ELF-1 (cell line): Measurements from ENCODE around the gene EIPR1.
"Not testable (repeated sequence)": the region's sequence is repeated elsewhere in the genome, so short reads cannot be mapped to it uniquely, and the experiment has no call there.

Experiments
- DNase-seq: peaks from one replicate; pipeline ENCODE4 v3.0.0-alpha.2; 2016; ENCODE audit warnings: low read depth, low spot score

The EIPR1 gene

GRCh38 chr2:3193443-3194330 lies 183.9 kb downstream of the EIPR1 start:
- no peak for DNase-seq

GRCh38 chr2:3192920-3193319 lies 184.7 kb downstream of the EIPR1 start:
- no peak for DNase-seq

GRCh38 chr2:3192281-3192818 lies 185.3 kb downstream of the EIPR1 start:
- DNase-seq, result no peak

GRCh38 chr2:3189961-3190360 lies 187.7 kb downstream of the EIPR1 start:
- no peak for DNase-seq

DNA sequence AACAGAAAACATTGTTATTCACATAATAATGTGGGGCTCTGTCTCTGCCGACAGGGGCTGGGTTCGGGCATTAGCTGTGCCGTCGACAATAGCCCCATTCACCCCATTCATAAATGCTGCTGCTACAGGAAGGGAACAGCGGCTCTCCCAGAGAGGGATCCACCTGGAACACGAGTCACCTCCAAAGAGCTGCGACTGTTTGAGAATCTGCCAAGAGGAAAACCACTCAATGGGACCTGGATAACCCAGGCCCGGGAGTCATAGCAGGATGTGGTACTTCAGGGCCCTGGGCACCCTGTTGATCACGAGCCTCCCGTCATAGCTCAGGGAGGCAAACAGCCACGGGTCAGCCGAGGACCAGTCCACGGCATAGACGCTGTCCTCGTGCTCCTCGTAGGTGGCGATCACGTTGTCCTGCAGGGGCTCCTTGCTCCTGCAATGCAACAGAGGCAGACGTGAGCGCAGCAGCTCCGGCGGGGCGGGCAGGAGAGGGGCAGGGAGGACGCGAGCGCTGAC lies 188.5 kb downstream of the EIPR1 start:
- no peak for DNase-seq

DNA sequence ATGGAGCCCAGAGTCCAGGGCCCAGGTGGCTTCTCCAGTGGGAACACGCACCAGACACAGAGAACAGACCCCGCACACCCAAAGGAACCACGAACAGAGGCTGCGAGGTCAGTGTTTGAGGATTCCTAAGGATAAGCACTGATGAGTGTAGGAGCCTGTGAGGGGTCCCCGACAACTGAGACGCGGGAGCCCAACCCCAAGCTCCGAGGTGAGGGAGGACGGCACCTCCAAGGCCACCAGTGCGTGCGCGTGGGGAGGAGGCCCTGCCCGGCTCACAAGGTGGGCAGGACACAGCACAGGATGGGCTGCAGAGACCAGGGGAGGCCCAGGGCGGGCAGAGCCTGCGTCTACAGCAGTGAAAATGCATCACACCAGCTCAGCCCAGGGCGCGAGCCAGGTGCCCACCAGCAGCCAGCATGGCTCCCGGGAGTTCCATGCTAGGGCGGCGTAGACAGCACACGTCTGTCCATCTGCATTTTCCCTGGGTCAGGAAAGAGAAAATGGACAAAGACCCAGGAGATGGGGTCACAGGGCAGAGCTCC lies 189.1 kb downstream of the EIPR1 start:
- DNase-seq, result no peak

DNA sequence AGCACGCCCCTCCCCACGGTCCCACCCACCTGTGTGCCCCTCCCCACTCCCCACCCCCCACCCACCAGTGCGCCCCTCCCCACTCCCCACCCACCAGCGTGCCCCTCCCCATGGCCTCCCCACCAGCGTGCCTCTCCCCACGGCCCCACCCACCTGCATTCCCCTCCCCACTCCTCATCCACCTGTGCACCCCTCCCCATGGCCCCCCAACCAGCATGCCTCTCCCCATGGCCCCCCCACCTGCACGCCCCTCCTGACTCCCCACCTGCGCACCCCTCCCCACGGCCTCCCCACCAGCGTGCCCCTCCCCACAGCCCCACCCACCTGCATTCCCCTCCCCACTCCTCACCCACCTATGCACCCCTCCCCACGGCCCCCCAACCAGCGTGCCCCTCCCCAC lies 190.2 kb downstream of the EIPR1 start:
- DNase-seq, result no peak

- no peak for DNase-seq
These were observed 190.9 kb downstream of the EIPR1 start for GRCh38 chr2:3186766-3187165.

GRCh38 chr2:3185910-3186309 lies 191.7 kb downstream of the EIPR1 start:
- DNase-seq, result no peak

DNA sequence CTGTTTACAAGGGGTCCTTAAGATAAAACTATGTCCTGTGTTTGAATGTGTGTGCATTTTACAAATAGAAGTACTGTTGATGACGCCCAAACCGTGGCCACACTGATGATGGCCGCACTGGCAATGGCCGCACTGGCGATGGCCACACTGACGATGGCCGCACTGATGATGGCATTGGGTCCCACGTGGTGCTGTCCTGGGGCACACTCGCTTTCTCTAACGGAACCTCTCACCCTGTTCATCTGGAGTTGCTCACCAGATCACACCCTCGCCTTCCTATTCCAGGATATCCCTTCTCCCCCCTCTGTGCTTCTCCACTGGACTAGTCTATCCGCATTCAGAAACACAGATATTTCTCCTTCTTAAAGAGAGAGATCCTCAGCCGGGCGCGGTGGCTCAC lies 192.4 kb downstream of the EIPR1 start:
- no peak for DNase-seq

DNA sequence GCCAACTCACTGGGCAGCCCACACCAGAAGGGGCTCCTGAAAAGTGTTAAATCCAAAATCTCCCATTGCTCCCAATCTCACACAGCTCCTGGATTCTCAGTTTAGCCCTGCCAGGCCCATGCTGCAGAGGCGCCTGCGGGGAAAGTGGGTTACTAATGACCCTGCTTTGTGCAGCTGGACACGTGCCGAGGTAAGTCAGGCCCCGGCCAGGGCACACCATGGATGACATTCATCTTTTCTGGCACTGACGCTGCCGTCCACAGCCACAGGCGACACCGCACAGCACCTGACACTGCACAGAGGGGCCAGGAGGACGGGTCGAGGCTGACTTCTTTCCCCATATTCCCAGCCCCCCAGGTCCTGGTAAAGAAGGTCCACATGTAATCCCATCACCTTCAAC lies 193.5 kb downstream of the EIPR1 start:
- DNase-seq, result no peak

DNA sequence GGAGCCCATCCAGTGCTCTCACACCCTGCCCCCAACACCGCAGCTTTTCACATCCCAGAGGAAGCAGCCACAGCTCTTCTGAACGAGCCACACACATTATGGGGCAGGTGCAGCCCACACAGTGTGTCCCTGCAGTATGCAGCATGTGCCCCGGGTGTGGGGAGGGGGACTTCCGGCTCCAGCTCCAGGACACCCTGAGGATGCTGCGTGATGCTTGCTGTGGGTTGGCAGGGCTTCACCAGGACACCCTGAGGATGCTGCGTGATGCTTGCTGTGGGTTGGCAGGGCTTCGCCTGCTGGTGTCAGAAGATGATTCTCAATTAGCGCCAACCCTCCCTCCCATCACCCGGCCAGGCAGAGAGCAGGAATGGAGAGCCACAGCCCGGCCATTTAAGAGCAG lies 193.9 kb downstream of the EIPR1 start:
- no peak for DNase-seq

GRCh38 chr2:3182848-3183247 lies 194.8 kb downstream of the EIPR1 start:
- no peak for DNase-seq

GRCh38 chr2:3181416-3182010 lies 196.1 kb downstream of the EIPR1 start:
- peak; percentile 69 for DNase-seq

GRCh38 chr2:3180909-3181221 lies 196.8 kb downstream of the EIPR1 start:
- DNase-seq, result not testable (repeated sequence)

- DNase-seq, result no peak
These were observed 197.3 kb downstream of the EIPR1 start for GRCh38 chr2:3180082-3180908.

GRCh38 chr2:3179626-3180025 lies 198.0 kb downstream of the EIPR1 start:
- no peak for DNase-seq

GRCh38 chr2:3179208-3179607 lies 198.4 kb downstream of the EIPR1 start:
- DNase-seq, result peak; percentile 55

DNA sequence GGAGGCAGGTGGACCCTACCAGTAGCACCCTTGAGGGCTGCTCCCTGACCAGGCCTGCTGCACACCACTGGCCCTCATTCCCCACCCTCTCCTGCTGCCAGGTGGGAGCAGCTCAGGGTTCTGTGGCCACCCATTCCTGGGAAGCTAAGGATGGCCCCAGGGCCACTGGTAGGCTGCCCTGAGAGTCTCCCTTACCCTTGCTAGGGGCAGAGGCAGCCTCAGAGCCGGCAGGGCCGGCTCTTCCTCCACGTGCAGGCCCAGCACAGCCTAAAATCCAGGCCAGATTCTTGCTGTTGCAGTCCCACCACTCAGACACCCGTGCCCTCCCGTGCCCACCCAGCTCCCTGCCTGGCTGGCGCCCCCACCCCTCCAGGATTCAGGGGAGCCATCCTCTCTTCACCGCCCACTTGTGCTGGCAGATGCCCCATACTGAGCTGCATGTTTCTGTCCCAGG lies 199.0 kb downstream of the EIPR1 start:
- no peak for DNase-seq

GRCh38 chr2:3177891-3178577 lies 199.6 kb downstream of the EIPR1 start:
- no peak for DNase-seq

DNA sequence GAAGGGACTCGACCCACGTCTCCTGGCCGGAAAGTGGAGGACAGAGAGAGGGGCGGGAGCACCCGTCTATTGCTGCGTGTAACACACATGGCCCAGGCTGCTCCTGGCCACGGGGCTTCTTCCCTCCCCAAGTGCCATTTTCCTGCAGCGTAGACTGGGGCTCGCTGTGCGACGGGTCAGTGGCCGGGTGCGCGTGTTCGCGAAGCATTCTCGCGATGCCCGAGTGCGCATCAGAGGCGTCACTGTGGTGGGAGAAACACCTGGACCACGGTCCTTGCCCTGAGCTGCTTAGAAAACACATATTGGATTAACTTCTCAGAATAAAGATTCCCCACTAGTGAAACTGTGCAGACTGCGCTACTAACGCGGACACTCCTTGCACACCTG lies 200.8 kb downstream of the EIPR1 start:
- no peak for DNase-seq
